ENCODE data around the gene ENPP6.

GRCh38 chr4:184156163-184156920 is 61.3 kb downstream of the ENPP6 start:
- TF ChIP-seq CTCF (conservative IDR thresholded peaks at IDR 0.05; ENCODE audit: low read length) (no peak), EZH2phosphoT487 (IDR thresholded peaks at IDR 0.05; ENCODE audit: borderline replicate concordance) (no peak)
